Measurements from ENCODE around the gene CRACR2A. TPM values are rescaled to one million over a fixed set of nuclear protein-coding genes. Genes with fewer than 3 reads are reported as not detected.

CRACR2A gene
- polyA plus RNA-seq, 1 donor from 2014 or later: 2.1 TPM

GRCh38 chr12:3571724-3572123, 181.2 kb downstream of the CRACR2A start:
- H3K9me3 ChIP-seq (ENCODE audit: low read length): no peaks in the 10 kb centered on the region
- H4K20me1 ChIP-seq (ENCODE audit: insufficient read depth): no peaks in the 10 kb centered on the region
- H3K27me3 ChIP-seq (ENCODE audit: insufficient read depth, low read depth, low read length): no peaks in the 10 kb centered on the region
- H3K27ac ChIP-seq (ENCODE audit: low read length): peak overlapping the region; percentile 46
- H3K9me2 ChIP-seq (ENCODE audit: insufficient read depth, low read length): no peaks in the 10 kb centered on the region
- no peak overlapping the region for H3K9ac ChIP-seq (ENCODE audit: low read length)
- peak overlapping the region; percentile 12 for H3K4me2 ChIP-seq (ENCODE audit: low read length)
- H3F3A ChIP-seq (ENCODE audit: insufficient read depth, low read length, poor library complexity, severe bottlenecking): no peaks in the 10 kb centered on the region
- no peak overlapping the region for H2AFZ ChIP-seq (ENCODE audit: low read depth, low read length)
- H3K36me3 ChIP-seq (ENCODE audit: insufficient read depth, low read length): no peaks in the 10 kb centered on the region
- no peaks in the 10 kb centered on the region for H3K79me2 ChIP-seq (replicated peaks; ENCODE audit: insufficient read depth, low read length)
- H3K4me3 ChIP-seq (ENCODE audit: low read length): peak overlapping the region; percentile 30
- TF ChIP-seq CTCF (IDR thresholded peaks at IDR 0.05; ENCODE audit: poor library complexity, severe bottlenecking) (no peak), REST (IDR thresholded peaks at IDR 0.05; ENCODE audit: borderline replicate concordance) (no peak), TAF1 (IDR thresholded peaks at IDR 0.05; ENCODE audit: low read depth) (no peak), EP300 (conservative IDR thresholded peaks at IDR 0.05; ENCODE audit: poor library complexity, severe bottlenecking) (no peak), POLR2AphosphoS5 (IDR thresholded peaks at IDR 0.05) (no peak)

- Histone ChIP-seq H3K9me3 (ENCODE audit: low read length) (no peaks in the 10 kb centered on the region), H3K9me2 (ENCODE audit: insufficient read depth, low read length) (no peaks in the 10 kb centered on the region), H3K4me2 (ENCODE audit: low read length) (no peak overlapping the region), H2AFZ (ENCODE audit: low read depth, low read length) (no peak overlapping the region), H3K79me2 (replicated peaks; ENCODE audit: insufficient read depth, low read length) (no peaks in the 10 kb centered on the region), H3F3A (ENCODE audit: insufficient read depth, low read length, poor library complexity, severe bottlenecking) (no peaks in the 10 kb centered on the region), H3K4me3 (ENCODE audit: low read length) (no peak overlapping the region), H3K27me3 (ENCODE audit: insufficient read depth, low read depth, low read length) (no peaks in the 10 kb centered on the region), H4K20me1 (ENCODE audit: insufficient read depth) (no peaks in the 10 kb centered on the region), H3K9ac (ENCODE audit: low read length) (no peak overlapping the region), H3K36me3 (ENCODE audit: insufficient read depth, low read length) (no peaks in the 10 kb centered on the region), H3K27ac (ENCODE audit: low read length) (no peak overlapping the region)
- no peak for TF ChIP-seq REST (IDR thresholded peaks at IDR 0.05; ENCODE audit: borderline replicate concordance)
- TF ChIP-seq TAF1 (IDR thresholded peaks at IDR 0.05; ENCODE audit: low read depth): no peak
- no peak for TF ChIP-seq RAD21 (conservative IDR thresholded peaks at IDR 0.05)
- no peak for TF ChIP-seq EZH2 (IDR thresholded peaks at IDR 0.05; ENCODE audit: borderline replicate concordance, insufficient read depth, low read length, poor library complexity, severe bottlenecking)
- TF ChIP-seq POLR2AphosphoS5 (IDR thresholded peaks at IDR 0.05): no peak
- TF ChIP-seq SMC3 (conservative IDR thresholded peaks at IDR 0.05; ENCODE audit: poor library complexity): no peak
These were observed 181.6 kb downstream of the CRACR2A start for GRCh38 chr12:3571323-3571722.

All from neural cell (in vitro differentiated cells).